ENCODE measurements around the gene ZBTB44.

Gene ZBTB44

GRCh38 chr11:130180896-130181294, 133.8 kb downstream of the ZBTB44 start:
- no peaks in the 10 kb centered on the region for H3K4me1 ChIP-seq (ENCODE audit: control insufficient read depth, insufficient read depth, low read length)
- no peak overlapping the region for H3K9ac ChIP-seq (ENCODE audit: low read depth, low read length)
- no peaks in the 10 kb centered on the region for H3K36me3 ChIP-seq (ENCODE audit: control insufficient read depth, insufficient read depth, low read length)
- H3K4me3 ChIP-seq (ENCODE audit: low read depth, low read length): no peak overlapping the region
- H3K27me3 ChIP-seq (ENCODE audit: control insufficient read depth, insufficient read depth, low read length): no peaks in the 10 kb centered on the region
- H3K27ac ChIP-seq (ENCODE audit: low read depth, low read length): no peak overlapping the region
- H3K9me3 ChIP-seq (ENCODE audit: control insufficient read depth, insufficient read depth, low read length): no peaks in the 10 kb centered on the region

GRCh38 chr11:130180491-130180890, 134.2 kb downstream of the ZBTB44 start:
- Histone ChIP-seq H3K4me1 (ENCODE audit: control insufficient read depth, insufficient read depth, low read length) (no peaks in the 10 kb centered on the region), H3K36me3 (ENCODE audit: control insufficient read depth, insufficient read depth, low read length) (no peaks in the 10 kb centered on the region), H3K4me3 (ENCODE audit: low read depth, low read length) (no peak overlapping the region), H3K27ac (ENCODE audit: low read depth, low read length) (no peak overlapping the region), H3K9me3 (ENCODE audit: control insufficient read depth, insufficient read depth, low read length) (no peaks in the 10 kb centered on the region), H3K27me3 (ENCODE audit: control insufficient read depth, insufficient read depth, low read length) (no peaks in the 10 kb centered on the region), H3K9ac (ENCODE audit: low read depth, low read length) (no peak overlapping the region)

DNA sequence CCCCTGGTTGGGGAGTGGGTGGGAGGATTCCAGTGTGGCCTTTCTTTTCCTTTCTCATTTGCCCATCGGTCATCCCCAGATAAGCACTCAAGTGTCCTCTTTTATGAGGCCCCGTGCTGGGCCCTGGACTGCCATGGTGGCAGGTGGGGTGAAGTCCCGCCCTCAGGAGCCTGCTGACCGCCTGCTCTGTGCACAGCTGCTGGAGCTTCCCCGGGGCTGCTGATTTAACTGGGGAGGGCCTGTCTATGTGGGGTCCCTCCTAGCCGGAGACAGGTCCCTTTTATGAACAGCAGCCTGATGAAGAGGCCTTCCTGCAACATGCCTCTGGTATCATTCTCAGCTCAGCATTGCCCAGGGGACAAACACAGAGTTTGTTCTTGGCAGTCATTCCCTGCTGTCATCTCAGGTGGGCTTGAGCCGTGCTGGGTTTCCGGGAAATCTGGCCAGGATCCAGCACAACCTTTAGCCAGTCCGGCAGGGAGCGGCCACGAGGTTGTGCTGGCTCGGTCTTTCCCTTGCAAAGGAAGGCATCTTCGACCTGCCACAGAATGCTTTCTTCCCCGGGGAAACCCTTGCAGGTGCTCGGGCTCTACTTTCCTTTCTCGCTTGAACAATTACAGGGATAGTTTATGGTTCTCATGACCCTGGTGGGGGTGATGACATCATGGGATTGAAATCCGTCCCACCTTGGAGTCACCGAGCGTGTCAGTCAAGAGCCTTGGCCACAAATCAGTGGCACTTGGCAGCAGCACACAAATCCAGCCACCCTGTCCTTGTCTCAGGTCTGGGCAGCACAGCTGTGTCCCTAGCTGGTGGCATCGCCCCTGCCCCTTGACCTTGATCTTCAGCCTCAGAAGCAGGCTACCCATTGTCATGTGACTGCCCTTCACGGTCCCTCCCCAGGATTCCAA, 135.1 kb downstream of the ZBTB44 start:
- H3K27ac ChIP-seq (ENCODE audit: low read depth, low read length): no peak overlapping the region
- H3K9ac ChIP-seq (ENCODE audit: low read depth, low read length): no peak overlapping the region
- no peaks in the 10 kb centered on the region for H3K27me3 ChIP-seq (ENCODE audit: control insufficient read depth, insufficient read depth, low read length)
- H3K4me3 ChIP-seq (ENCODE audit: low read depth, low read length): no peak overlapping the region
- no peaks in the 10 kb centered on the region for H3K4me1 ChIP-seq (ENCODE audit: control insufficient read depth, insufficient read depth, low read length)
- H3K9me3 ChIP-seq (ENCODE audit: control insufficient read depth, insufficient read depth, low read length): no peaks in the 10 kb centered on the region
- no peaks in the 10 kb centered on the region for H3K36me3 ChIP-seq (ENCODE audit: control insufficient read depth, insufficient read depth, low read length)

DNA sequence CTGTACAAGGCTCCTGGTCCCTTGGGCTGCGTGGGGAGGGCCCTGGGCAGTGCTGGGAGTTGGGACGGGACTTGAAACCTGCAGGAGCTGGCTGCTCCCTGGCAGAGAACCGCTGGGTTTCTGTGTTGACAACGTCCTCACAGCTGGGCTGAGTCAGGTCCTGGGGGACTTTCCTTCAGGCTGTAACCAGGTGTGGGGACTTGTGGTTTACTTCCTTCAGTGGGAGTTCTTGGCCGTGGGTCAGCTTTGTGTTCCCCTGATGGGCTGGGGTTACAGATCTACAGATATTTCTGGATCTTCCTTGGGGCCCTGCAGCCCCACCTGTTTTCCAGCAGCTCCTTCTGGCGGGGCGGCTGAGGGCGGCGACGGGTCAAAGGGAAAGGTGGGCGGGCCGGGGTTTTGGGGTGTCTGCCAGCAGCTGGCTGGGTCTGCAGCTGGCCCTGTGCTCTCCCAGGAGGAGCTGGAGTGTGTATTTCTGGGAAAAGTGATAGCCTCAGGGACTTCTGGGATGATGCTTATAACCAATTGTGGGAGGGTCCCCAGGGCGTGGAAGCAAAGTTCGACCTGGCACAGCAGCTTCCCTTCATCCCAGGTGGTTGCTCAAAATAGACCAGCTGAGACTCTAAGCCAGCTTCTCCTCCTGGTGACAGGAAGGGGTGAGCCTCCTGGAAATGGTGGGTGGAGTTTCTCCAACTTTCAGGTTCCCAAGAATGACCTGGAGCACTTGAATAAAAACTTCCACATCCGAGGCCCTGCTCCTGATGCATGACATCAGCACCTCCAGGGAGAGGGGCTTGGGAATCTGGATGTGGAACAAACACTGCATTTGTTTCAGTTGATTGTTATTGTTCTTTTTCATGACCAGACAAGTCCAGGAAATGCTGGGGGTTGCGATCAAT, 136.0 kb downstream of the ZBTB44 start:
- Histone ChIP-seq H3K4me1 (ENCODE audit: control insufficient read depth, insufficient read depth, low read length) (no peaks in the 10 kb centered on the region), H3K27me3 (ENCODE audit: control insufficient read depth, insufficient read depth, low read length) (no peaks in the 10 kb centered on the region), H3K9ac (ENCODE audit: low read depth, low read length) (no peak overlapping the region), H3K4me3 (ENCODE audit: low read depth, low read length) (no peak overlapping the region), H3K27ac (ENCODE audit: low read depth, low read length) (no peak overlapping the region), H3K9me3 (ENCODE audit: control insufficient read depth, insufficient read depth, low read length) (no peaks in the 10 kb centered on the region), H3K36me3 (ENCODE audit: control insufficient read depth, insufficient read depth, low read length) (no peaks in the 10 kb centered on the region)

DNA sequence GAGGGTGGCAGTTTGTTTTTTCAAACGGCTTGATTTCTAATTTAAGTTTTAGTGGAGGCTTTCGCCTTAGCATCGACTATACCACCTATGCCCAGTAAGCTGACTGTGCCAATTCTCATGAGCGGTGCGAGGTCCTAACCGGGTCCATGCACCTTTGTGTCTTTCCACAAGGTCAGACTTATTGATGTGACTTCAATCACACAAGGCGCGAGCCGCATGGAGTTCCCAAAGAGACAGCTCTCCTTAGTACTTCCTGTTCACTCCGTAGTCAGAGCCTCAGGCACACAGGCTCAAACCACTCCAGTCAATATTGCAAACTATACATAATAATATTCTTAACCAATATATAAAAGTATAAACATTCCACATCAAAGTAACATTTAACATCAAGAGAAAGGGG, 136.9 kb downstream of the ZBTB44 start:
- Histone ChIP-seq H3K36me3 (ENCODE audit: control insufficient read depth, insufficient read depth, low read length) (no peaks in the 10 kb centered on the region), H3K27ac (ENCODE audit: low read depth, low read length) (no peak overlapping the region), H3K9ac (ENCODE audit: low read depth, low read length) (no peak overlapping the region), H3K4me3 (ENCODE audit: low read depth, low read length) (no peak overlapping the region), H3K27me3 (ENCODE audit: control insufficient read depth, insufficient read depth, low read length) (no peaks in the 10 kb centered on the region; the same call in 1 of the 2 replicates), H3K9me3 (ENCODE audit: control insufficient read depth, insufficient read depth, low read length) (no peaks in the 10 kb centered on the region), H3K4me1 (ENCODE audit: control insufficient read depth, insufficient read depth, low read length) (no peaks in the 10 kb centered on the region)

Measured in HUES48 (cell line).